Testis (tissue), 3 donors: ENCODE measurements around the gene ARHGEF4. TPM values are rescaled to one million over a fixed set of nuclear protein-coding genes. Genes with fewer than 3 reads are reported as not detected.
A peak's percentile ranks its signal among the peaks of the same experiment; 100 is the strongest.

Experiments
- DNase-seq: peaks from one replicate; pipeline ENCODE4 v3.0.0-alpha.2; 2019
- H3K27ac ChIP-seq, 2 donors: fragments of 200-600 bp; sonication (generic); one replicate each; pipeline ENCODE4 v1.5.1; 2019
- H3K27me3 ChIP-seq: fragments of 200-600 bp; sonication (generic); one replicate; pipeline ENCODE4 v1.5.1; 2019
- H3K36me3 ChIP-seq: fragments of 200-600 bp; sonication (generic); one replicate; pipeline ENCODE4 v1.5.1; 2017; ENCODE audit warnings: low read depth; ENCODE audit errors: missing control alignments
- H3K4me1 ChIP-seq: fragments of 200-600 bp; sonication (generic); one replicate; pipeline ENCODE4 v1.5.1; 2019
- H3K4me3 ChIP-seq, 2 donors: fragments of 200-600 bp; sonication (generic); one replicate each; pipeline ENCODE4 v1.5.1; 2017 to 2019
- H3K9me3 ChIP-seq: fragments of 200-600 bp; sonication (generic); one replicate; pipeline ENCODE4 v1.5.1; 2017
- CTCF ChIP-seq, 3 experiments: fragments of 450-650 bp in 2 of 3; fragments of 200-600 bp in 1 of 3; sonication (generic) in 1 of 3; IDR thresholded peaks; one replicate each; pipeline ENCODE4 v1.5.1; 2016 to 2019; ENCODE audit warnings: antibody characterized with exemption in 3 of 3, mild to moderate bottlenecking in 2 of 3, moderate library complexity in 1 of 3
- POLR2A ChIP-seq: fragments of 450-650 bp; IDR thresholded peaks from one replicate; pipeline ENCODE4 v1.6.1; 2017; ENCODE audit warnings: antibody characterized with exemption, mild to moderate bottlenecking, moderate library complexity
- WGBS, 2 donors: methylation state at CpG; one replicate each; pipeline ENCODE4 v1.1.5; 2018; 5-methylcytosine and 5-hydroxymethylcytosine counted together
- intact Hi-C: fragments of 100-400 bp; cut with DNase I; formaldehyde crosslinking; loops from one replicate; pipeline ENCODE4 v1.15.1; 2023; ENCODE audit warnings: low total_unique reads
- polyA plus RNA-seq: library from polyadenylated mRNA; stranded (reverse); fragments of 350-450 nt; fragmentation: Illumina TruSeq; extraction: RNeasy Lipid Tissue Mini Kit (QIAGEN cat#74804); gene quantifications from one replicate; pipeline ENCODE4 v1.2.3, GENCODE V29; 2014; ENCODE audit warnings: low read depth, low replicate concordance; ENCODE audit not compliant: insufficient read depth
- total RNA-seq, 2 donors: library from RNA; depleted of rRNA; stranded (reverse); fragments of >200 nt; gene quantifications; one replicate each; pipeline ENCODE4 v1.2.3, GENCODE V29; 2016

Gene ARHGEF4
- total and polyA plus RNA-seq, 3 donors from 2014 or later = 18.0 to 37.4 (median 36.3) TPM

- Histone ChIP-seq H3K27ac (no peak overlapping the region), H3K9me3 (no peaks in the 10 kb centered on the region), H3K36me3 (no peaks in the 10 kb centered on the region), H3K27me3 (no peaks in the 10 kb centered on the region), H3K4me1 (no peaks in the 10 kb centered on the region), H3K4me3 (no peak overlapping the region)
- TF ChIP-seq POLR2A (no peak), CTCF (IDR thresholded peaks at IDR 0.05) (no peak)
- WGBS, 2 donors = 39 to 74% methylated on average over 3 to 4 of the region's 4 CpGs
- intact Hi-C loops = no loop called here
- DNase-seq = no peak
These were observed 45.1 kb upstream of the ARHGEF4 start for GRCh38 chr2:130791617-130791939.

- Histone ChIP-seq H3K27ac (no peak overlapping the region), H3K9me3 (no peaks in the 10 kb centered on the region), H3K27me3 (no peaks in the 10 kb centered on the region), H3K4me1 (no peaks in the 10 kb centered on the region), H3K36me3 (no peaks in the 10 kb centered on the region), H3K4me3 (no peak overlapping the region)
- DNase-seq = no peak
- no peak for TF ChIP-seq POLR2A
- TF ChIP-seq CTCF (IDR thresholded peaks at IDR 0.05) = no peak
- intact Hi-C loops = loop anchor here (5.0 kb wide), 1 partner anchor 77 kb away; no protein-coding TSS in a partner anchor
- 77% methylated on average over 2 of the region's 2 CpGs for WGBS, 2 donors
These were observed 41.3 kb upstream of the ARHGEF4 start for GRCh38 chr2:130795431-130795830.

DNA sequence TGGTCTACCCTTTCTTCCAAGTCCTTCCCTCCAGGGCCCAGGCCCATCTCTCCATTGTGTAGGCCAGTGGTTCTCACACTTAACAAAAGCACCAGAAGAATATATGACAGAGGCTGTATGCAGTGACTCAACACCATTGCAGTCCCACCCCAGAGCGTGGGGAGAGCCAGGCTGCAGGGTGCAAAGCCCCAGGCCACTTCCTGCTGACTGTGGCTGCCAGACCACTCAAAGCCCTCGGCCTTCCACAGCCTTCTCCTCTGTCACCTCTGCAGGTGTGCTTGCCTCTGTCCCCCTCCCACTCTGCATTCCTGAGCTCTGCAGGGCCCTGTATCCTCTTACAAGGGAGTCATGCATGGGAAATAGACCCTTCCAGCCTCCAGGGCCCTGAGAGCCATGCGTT is 40.4 kb upstream of the ARHGEF4 start:
- WGBS, 2 donors = 57 to 73% methylated on average over 1 to 3 of the region's 3 CpGs
- H3K27me3 ChIP-seq = no peaks in the 10 kb centered on the region
- H3K36me3 ChIP-seq = no peaks in the 10 kb centered on the region
- no peak overlapping the region for H3K27ac ChIP-seq
- H3K4me1 ChIP-seq = no peaks in the 10 kb centered on the region
- H3K9me3 ChIP-seq = no peaks in the 10 kb centered on the region
- TF ChIP-seq CTCF (IDR thresholded peaks at IDR 0.05) = no peak
- intact Hi-C loops = loop anchor here (5.0 kb wide), 1 partner anchor 76 kb away; no protein-coding TSS in a partner anchor
- no peak for DNase-seq
- H3K4me3 ChIP-seq = no peak overlapping the region

DNA sequence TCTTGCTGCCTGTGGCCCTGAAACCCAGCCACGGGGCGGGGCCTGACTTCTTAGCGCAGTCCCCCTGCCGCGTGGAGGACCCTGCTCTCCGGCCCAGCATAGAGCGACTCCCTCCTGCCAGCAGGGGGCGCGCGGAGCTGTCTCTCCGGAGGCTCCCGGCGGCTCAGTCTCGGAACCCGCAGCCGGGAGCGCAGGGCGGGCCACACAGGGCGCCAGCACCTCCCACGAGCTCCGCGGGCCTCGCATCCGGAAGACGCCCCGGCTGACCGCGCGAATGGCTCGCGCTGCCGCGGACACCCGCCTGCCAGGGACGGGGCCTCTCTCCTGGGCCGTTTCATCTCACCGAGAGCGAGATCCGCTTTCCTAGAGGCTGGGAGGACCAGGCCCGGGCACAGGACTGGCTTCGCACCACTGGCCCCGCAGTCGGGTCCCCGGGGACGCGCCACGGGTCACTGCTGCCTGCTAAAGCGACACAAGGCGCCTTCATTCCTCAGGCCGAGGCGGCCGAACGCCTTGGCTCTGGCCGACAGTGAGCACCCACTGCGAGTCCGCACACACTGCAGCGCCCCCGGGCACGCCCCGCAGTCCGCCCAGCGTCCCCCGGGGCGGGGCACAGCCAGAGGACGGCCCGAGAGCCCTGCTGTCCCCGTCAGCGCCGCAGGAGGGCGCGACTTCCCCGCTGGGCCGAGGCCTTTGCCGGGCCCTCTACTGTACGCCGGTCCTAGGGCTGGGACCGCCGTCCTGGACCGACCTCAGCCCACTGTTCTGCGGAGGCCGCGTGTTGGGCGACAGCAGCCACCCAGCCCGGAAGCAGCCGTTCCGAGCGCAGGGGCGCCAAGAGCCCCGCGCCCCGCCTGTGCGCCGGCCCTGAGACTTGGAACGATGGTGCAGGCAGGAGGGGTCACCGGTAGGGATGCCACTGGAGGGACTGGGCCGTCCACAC is 39.0 kb upstream of the ARHGEF4 start:
- peak overlapping the region; percentile 91 to 92 for H3K27ac ChIP-seq
- 0% methylated on average over 9 to 69 of the region's 96 CpGs for WGBS, 2 donors
- intact Hi-C loops = loop anchor here (5.0 kb wide), 1 partner anchor 75 kb away; no protein-coding TSS in a partner anchor
- H3K4me1 ChIP-seq = no peaks in the 10 kb centered on the region
- DNase-seq = peak; percentile 94
- TF ChIP-seq POLR2A (no peak), CTCF (IDR thresholded peaks at IDR 0.05) (peak; percentile 85 to 94 (median 87))
- peak overlapping the region; percentile 77 to 90 for H3K4me3 ChIP-seq
- H3K27me3 ChIP-seq = no peaks in the 10 kb centered on the region
- H3K36me3 ChIP-seq = no peaks in the 10 kb centered on the region
- no peaks in the 10 kb centered on the region for H3K9me3 ChIP-seq
